GM19043 (cell line): ENCODE measurements around the gene PIGA.
"Not testable (repeated sequence)": the region's sequence is repeated elsewhere in the genome, so short reads cannot be mapped to it uniquely, and the experiment has no call there.

ENCODE experiments used
- ATAC-seq: cut with Tn5 transposase; IDR thresholded peaks from one replicate; pipeline ENCODE4 v1.9.1; 2021; ENCODE audit warnings: low read depth; ENCODE audit not compliant: unreplicated experiment

PIGA gene

DNA sequence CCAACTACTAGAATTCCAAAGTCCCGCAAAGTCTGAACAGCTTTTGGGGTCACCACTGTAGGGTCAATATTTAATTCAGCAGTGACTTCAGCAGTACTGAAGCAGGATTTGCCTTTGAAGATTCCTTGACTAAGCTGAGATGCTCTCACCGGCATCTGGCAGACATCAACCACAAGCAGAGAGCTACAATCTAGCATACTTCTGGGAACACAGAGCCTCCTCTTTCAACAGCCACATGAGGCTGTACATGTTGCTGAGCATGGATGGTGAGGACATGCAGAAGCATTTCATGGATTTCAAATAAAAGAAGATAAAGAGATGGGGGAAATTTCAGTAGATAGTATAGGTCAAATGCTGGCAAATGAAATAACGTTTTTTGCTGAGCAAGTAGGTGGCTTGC is 13.3 kb downstream of the PIGA start:
- ATAC-seq: no peak

DNA sequence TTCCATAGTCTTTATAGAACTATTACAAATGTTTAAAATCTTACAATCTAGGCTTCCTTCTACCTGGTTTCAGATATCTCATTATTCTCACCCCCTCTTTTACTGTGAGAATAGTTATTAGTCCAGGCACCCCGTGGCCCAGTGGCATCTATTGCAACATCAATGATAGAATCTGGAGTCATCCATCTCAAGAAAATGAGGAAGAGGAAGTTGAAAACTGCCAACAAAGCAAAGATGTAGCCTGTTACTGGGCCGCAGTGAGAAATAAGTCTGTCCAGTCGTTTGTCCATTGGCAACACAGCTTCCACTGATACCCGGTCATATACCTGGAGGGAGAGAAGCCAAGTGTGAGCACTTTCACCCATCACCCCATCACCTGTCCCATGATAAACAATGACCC is 13.9 kb downstream of the PIGA start:
- ATAC-seq: no peak

DNA sequence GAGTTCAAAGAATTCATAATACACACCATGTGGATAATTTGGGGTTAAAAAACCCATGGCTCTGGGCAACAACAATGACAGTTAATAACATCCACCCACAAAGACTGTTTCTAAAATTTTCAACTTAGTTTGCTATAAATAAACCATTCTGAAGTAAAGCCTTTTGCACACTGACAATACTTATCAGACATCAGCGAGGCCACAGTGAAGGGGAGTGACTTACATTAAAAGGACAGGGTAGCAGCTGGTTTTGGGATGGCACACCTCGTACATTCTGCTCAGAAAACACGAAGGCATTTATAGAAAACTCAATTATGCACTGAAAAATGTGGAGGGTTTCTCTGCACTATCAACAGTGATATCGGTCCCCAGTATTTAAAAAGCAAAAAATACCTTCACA is 15.0 kb downstream of the PIGA start:
- no peak for ATAC-seq

DNA sequence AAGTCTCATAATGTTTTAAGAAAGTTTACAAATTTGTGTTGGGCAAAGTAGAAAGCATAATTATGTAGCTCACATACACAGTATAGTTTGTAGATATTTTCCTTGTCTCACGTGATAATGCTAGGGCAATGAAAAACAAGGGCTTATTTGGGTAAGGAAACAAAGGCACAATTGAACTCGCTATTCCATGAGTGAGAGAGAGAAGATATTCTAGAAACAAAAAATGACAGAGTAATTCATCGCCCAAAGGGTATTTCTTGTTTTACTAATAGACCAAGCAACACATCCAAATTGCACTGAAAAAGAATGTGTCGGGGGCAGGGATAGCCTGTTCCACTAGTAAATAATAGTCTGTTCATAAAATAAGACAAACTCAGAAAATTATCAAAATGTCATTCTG is 16.2 kb downstream of the PIGA start:
- ATAC-seq: no peak

DNA sequence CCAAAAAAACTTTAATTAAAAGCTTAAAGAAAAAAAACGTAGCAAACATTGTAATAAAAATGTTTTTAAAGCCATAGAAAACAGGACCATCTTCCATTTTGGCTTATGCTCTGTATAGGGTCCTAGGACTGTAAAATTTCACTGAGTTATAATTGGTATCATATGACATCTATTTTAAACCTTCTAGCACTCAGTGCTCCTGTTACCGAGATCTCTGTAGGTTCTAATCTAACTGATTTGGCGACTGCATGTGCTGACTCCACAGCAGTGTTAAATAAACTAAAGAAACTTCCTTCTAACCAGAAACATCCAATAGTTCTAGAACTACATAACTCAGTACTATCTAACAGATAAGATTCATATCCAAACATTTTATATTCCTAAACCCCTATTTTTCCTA is 19.8 kb downstream of the PIGA start, which contains the start of gene ASB11:
ASB11 (minus strand) TSS at position 132 of the 400 bp plus-strand sequence; CDS start at position 97, 35 bp downstream.
- ATAC-seq: no peak

DNA sequence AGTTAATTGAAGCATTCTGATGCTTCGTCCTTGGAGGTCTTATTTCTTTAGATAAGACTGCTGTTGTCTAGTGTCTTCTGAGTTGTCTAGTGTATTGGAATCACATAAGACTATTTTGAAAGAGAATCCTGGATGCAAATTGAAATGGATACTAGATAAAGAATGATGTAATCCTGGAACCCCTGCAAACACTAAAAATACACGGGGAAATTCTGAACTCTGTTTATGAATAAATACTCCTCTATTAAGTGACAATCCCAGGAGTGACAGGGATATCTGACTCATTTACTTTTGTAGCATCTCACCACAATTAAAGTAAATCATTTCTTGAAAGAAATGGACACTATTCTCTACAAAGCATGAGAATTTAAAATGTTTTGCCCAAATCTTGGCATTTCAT is 20.9 kb downstream of the PIGA start:
- no peak for ATAC-seq

DNA sequence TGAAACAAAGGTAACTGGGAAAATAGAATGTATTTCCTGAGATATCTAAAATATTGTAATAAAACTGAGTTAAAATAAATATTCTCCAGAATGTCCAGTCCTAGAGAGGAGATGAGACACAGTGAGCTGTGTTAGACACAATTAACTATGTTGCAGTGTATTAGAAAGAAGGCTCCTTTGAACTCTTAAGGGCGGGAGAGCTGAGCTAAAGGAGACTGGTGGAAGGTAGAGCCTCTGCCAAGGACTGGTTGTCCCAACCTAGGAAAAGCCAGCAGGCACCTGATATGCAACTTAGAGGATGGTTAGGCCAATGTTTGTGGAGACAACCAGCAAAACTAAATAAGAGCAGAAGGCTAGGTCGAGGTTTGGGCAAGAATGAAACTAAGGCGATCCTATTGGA is 24.2 kb downstream of the PIGA start:
- ATAC-seq: no peak

DNA sequence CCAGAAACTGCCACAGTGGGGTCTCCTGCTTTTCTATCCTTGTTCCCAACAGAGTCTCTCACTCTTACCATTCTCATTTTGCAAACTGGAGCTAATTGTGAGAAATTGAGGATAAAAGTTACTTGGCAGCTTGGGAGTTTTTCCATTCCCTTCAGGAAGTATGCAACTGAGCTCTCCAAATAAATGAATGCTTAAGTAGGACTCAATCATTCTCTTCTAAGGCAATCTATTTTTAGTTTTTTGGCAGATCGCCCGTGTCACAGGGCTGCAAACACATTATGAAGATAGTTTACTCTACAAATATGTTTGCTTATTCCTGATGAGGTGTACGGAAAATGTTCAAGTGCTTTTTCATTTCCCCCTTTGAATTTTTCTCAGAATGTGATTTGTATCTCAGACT is 25.2 kb downstream of the PIGA start:
- no peak for ATAC-seq

DNA sequence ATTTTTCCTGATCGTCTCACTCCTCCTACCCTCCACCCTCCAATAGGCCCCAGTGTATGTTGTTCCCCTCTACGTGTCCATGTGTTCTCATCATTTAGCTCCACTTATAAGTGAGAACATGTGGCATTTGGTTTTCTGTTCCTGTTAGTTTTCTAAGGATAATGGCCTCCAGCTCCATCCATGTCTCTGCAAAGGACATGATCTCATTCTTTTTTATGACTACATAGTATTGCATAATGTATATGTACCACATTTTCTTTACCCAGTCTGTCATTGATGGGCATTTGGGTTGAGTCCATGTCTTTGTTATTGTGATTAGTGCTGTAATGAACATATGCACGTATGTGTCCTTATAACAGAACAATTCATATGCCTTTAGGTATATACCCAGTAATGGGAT is 29.4 kb downstream of the PIGA start:
- ATAC-seq: not testable (repeated sequence)

DNA sequence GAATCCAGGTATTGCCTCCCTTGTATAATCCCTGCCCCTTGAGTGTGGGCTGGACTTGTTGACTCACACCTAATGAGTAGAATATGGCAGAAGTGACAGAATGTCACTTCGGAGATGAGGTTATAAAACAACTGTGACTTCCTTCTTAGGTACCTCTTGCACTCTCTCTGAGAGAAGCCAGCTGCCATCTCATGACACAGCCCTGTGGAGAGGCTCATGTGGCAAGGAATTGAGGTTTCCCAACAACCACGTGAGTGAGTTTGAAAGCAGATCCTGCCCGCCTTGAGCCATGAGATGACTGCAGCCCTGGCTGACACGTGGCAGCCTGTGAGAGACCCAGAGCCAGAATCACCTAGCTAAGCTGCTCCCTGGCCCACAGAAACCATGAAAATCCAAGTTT is 33.4 kb downstream of the PIGA start:
- ATAC-seq: no peak

DNA sequence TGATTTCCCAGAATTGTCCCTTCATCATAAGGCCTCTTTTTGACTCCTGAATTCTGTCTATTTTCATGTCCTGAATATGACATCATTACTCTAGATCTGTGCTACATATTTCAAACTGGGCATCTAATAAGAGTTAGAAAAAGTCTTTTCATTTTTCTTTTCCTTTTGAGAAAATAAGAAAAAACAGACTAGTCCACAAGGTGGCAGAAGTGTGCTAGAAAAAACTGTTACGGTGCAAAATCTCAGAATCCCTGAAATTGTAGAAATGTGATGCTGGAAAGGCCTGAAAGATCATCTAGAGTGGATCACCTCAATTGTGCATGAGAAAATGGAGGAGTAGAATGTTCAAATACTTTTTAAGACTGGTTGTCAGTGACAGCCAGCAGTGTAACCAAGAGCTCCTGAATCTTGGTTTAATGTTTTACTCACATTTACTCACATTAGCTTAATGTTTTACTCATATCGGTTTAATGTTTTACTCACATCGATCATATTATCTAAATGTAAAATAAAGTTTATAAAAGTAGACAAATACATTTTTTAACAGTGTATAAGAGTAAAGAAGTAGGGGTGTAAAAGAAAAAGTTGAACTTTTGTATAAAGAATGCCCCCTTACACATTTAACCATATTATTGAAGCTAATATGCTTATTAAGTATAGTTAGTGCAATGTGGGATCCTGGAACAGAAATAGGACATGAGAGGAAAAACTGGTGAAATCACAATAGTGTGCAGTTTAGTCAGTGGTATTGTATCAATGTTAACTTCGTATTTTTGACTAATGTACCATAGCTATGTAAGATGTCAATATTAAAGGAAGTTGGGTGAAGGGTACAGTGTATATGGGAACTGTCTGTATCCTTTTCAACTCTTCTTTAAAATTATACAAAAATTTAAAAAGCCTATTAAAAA is 35.1 kb downstream of the PIGA start:
- no peak for ATAC-seq

DNA sequence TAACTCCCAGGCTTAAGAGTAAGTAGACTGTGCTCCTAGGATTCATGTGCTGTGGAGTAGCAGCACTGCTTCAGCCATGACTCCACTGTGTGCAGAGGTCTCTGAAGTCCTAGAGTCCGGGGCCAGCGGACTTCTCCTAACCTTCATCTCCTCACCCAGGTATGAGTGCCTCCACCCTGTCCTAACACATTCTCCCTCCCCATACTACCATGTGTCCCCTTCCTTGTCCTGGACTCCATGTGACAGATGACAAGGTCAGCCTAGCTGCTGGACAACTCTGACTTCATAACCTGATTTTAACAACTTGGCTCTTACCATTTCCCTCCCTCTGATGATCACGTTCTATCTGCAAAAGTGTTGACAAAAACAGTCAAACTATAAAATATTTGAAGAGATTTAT is 36.5 kb downstream of the PIGA start:
- no peak for ATAC-seq

DNA sequence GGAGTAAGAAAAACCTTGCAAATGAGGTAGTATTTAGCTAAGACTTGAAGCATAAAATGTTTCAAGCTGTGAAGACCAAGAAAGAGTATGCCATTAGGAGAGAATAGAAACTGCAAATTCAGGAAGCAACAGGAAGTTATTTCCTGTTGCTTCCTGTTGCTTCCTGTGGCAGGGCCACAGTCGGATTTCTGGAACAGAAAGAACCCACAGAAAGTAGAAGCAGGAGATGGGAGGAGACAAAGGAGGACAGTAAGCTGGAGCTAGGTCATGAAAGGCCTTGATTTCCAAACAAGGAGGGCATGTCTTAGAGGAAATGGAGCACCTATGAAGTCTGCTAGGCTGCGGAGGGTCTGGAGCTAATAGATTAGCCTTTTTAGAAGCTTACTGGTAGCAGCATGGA is 37.1 kb downstream of the PIGA start:
- ATAC-seq: no peak

DNA sequence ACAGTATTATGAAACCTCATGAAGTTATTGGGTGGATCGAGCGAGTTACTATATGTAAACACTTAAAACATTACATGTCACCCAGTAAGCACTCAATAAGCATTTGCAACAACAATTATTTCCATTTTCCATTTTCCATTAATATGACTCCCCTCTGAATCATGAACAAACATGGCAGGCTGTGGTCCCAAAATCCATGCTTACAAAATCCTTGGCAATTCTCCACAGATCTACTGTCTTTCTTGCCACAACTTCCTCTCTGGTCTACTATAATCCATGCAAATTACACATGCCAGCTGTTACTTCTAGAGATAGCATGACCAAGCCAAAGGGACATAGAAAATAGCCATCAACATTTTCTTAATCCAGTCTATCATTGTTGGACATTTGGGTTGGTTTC is 41.9 kb downstream of the PIGA start:
- ATAC-seq: no peak

DNA sequence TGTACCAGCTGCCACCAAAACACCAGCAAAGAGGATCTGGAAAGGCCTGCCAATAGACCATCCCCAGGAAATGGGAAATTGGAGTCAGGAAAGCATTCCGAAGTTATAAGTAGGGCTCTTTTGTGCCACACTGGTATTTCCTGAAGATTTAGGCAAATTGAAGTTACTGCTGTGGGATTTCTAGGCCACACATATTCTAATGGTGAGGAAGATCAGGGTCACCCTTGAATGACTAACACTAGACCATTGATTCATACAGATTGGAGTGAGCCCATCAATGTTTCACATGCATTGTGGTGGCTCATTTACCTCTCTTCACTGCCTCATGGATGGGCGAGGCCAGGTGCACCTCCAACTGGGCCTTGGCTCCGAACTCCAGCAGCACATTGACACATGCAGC is 42.5 kb downstream of the PIGA start:
- ATAC-seq: no peak

DNA sequence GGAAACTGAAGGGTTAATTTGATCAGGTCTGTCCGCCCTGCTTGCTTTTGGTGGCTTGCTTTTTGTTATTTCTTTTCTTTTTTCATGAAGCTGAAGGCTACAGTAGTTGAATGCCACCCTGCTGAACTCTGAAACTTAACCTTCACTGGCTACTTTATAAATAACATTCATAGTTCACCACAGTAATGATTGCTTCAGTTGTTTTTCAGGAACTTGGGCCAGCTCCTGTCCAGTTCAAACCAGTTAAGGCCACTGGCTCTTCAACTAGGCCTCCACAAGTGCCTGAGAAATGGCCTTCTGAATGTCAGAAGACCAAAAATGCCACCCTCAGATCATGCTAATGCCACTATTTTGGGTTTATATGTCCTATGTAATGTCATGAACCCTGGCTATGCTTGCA is 57.7 kb downstream of the PIGA start:
- ATAC-seq: no peak

DNA sequence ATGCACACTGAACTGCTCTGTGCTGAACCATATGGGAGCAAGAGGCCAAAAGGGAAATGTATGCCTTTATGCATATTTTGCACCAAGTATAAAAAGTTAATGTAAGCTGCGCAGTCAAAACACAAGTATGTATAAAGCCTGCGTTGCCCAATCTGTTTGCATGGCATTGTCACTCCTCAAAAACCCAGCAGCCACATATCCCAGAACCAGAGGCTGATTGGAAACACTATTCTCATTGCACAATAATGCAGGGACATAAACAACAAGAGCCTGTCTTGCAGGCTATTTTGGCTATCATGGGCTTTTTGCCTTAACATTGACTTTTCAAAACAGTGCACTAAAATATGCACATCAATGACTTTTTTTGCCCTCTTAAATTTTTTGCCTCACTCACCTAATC is 60.4 kb downstream of the PIGA start:
- no peak for ATAC-seq

DNA sequence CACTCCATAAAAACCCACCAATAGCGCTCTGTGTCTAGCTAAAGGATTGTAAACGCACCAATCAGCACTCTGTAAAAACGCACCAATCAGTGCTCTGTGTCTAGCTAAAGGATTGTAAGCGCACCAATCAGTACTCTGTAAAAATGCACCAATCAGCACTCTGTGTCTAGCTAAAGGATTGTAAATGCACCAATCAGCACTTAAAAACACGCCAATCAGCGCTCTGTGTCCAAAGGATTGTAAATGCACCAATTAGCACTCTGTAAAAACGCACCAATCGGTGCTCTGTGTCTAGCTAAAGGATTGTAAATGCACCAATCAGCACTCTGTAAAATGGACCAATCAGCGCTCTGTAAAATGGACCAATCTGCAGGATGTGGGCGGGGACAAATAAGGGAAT is 62.0 kb downstream of the PIGA start:
- ATAC-seq: not testable (repeated sequence)

DNA sequence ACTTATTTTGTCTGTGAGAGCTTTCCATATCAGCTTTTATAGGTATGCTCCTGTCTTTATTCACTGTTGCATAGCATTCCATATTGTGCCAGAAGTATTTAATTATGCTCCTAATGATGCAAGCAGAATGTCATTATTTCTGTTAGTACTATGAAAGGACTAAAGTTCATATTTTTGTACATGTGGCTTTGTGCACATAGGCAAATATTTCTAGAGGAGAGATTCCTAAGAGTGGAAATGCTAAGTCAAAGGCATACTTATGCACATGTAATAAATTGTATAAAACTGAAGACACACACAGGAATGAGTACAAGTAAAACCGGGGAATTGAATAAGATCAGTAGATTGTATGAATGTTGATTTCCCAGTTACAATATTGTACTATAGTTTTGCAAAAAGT is 63.6 kb downstream of the PIGA start:
- no peak for ATAC-seq

DNA sequence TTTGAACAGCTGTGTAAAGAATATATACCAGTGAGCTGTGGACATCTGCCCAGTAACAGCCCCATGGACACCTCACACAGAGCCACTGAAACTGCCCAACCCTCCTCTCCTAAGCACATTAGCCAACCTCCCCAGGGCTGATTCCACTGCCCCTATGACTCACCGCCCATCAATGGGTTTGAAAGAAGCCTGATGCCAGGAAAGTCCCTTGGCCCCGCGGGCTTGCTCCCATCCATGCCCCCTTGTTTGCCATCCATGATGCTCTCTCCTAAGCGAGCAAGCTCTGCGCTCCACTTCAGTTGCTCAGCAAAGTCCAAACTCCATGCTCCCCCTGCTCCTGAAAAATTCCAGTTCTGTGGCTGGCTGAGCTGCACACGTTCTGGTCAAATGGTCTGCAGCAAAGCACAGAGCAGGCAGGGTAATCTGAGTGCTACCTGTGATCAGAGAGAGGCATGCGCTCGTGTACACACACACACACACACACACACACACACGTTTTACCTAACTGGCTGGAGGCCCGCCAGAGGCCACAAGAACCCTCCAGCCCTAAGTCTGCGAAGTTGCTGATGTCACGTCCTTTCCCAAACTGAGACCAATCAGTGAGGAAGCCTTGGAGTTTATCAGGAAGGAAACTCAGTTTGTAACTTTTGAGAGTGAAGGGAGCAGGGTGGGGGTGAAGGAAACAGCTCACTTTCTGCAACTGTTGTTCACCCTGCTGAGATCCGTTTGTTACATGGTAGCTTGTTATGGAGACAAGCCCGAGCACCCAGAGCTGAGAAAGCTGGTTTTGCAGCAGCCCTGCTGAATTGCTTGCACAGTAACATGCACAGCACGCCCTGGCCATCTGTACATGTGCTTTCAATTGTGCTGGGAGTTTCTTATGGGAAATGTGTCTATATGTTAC is 65.5 kb downstream of the PIGA start, which contains the start of gene ASB9:
ASB9 (minus strand) TSS at position 466 of the 904 bp plus-strand sequence; CDS start at position 257, 209 bp downstream.
- no peak for ATAC-seq
